Heart left ventricle (tissue), 13 donors: Measurements from ENCODE around the gene SBNO2.

ENCODE experiments used
- CTCF ChIP-seq, 12 donors: fragments of 200-600 bp; sonication (generic) in 4 of 12; IDR thresholded peaks; one replicate each; pipeline versions ENCODE4 v1.5.0 to v1.8.0; 2018 to 2022; ENCODE audit warnings: antibody characterized with exemption in 12 of 12, mild to moderate bottlenecking in 5 of 12
- POLR2A ChIP-seq, 2 donors: fragments of 450-650 bp; IDR thresholded peaks; one replicate each; pipeline ENCODE4 v1.6.1; 2017; ENCODE audit warnings: antibody characterized with exemption in 2 of 2, mild to moderate bottlenecking in 2 of 2, moderate library complexity in 2 of 2
- donor health status: ischemic (EF 13 %, LVEDD 7.1; RV severe dilation, severe dysfunction).
- donor health status: DM: no; HTN: yes; CAD: no.
- donor health status: DM: no; HTN: no; CAD: no.
- donor health status: ischemic (EF 25% LVEDD 6.9; RV normal size, moderate dysfunction).
- donor health status: ischemic (EF 25% LVEDD 5.7; RV mildly dilated, moderate dysfunction).
- donor health status: ischemic (EF 35%, LVEDD 5.7; RV mildly dilated, moderate dysfunction).
- donor health status: nonischemic (EF 11% LVEDD 7.7; RV severe dilation, severe dysfunction).
- donor health status: DM: yes; HTN: yes; CAD: no.
- donor health status: PGD.
- donor health status: ischemic (EF 29% LVEDD 5.4; RV normal size, mild dysfunction).
- donor health status: nonischemic (EF 23%, LVEDD 6.1; RV moderate dilation, normal function).

- TF ChIP-seq CTCF (IDR thresholded peaks at IDR 0.05), result no peak
- TF ChIP-seq POLR2A (IDR thresholded peaks at IDR 0.05), result no peak
Observed at GRCh38 chr19:1109032-1109551, 65.0 kb downstream of the SBNO2 start.
